AG09319 (cell line): ENCODE results near the gene STXBP4.

Source experiments
- DNase-seq: peaks from one replicate; pipeline ENCODE4 v3.0.0-alpha.2; 2010; ENCODE audit warnings: low read depth; ENCODE audit errors: extremely low read depth
- TF ChIP-seq, protein P1 (sequence below): IDR thresholded peaks from 2 replicates; pipeline ENCODE4 v1.5.1; 2011; ENCODE audit warnings: low read depth, mild to moderate bottlenecking, inconsistent platforms, low read length, moderate library complexity

STXBP4 gene

GRCh38 chr17:55219459-55219858 is 250.9 kb downstream of the STXBP4 start:
- no peak for DNase-seq
- TF ChIP-seq, protein P1, sequence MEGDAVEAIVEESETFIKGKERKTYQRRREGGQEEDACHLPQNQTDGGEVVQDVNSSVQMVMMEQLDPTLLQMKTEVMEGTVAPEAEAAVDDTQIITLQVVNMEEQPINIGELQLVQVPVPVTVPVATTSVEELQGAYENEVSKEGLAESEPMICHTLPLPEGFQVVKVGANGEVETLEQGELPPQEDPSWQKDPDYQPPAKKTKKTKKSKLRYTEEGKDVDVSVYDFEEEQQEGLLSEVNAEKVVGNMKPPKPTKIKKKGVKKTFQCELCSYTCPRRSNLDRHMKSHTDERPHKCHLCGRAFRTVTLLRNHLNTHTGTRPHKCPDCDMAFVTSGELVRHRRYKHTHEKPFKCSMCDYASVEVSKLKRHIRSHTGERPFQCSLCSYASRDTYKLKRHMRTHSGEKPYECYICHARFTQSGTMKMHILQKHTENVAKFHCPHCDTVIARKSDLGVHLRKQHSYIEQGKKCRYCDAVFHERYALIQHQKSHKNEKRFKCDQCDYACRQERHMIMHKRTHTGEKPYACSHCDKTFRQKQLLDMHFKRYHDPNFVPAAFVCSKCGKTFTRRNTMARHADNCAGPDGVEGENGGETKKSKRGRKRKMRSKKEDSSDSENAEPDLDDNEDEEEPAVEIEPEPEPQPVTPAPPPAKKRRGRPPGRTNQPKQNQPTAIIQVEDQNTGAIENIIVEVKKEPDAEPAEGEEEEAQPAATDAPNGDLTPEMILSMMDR = no peak

DNA sequence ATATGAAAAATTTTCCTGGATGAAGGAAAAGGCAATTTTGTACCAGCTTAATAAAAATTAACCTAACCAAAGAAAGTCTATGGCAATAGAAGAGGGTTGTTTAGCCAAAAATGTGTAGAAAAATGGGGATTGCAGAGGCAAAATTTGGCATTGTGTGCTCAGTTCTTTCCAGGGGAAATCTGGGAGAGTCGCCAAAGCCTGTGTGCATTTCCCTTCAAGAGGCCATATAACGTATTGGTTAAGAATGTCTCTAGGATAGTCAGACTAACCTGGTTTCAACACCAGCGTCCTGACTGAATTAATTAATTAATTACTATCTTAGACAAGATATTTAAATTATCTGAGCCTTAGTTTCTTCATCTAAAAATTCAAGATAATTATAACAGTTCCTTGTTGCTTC is 251.4 kb downstream of the STXBP4 start:
- TF ChIP-seq, protein P1 = no peak
- DNase-seq = no peak
